GM21423 (cell line): ENCODE results near the gene RABGAP1.

Experiments
- ATAC-seq: cut with Tn5 transposase; IDR thresholded peaks from one replicate; pipeline ENCODE4 v1.9.1; 2021; ENCODE audit warnings: mild to moderate bottlenecking, moderate library complexity; ENCODE audit not compliant: unreplicated experiment

Gene RABGAP1

GRCh38 chr9:123044586-123044985 is 103.8 kb downstream of the RABGAP1 start:
- ATAC-seq, result no peak

GRCh38 chr9:123046406-123047195 is 105.8 kb downstream of the RABGAP1 start:
- no peak for ATAC-seq

- no peak for ATAC-seq
Measured at GRCh38 chr9:123048748-123049147, 107.9 kb downstream of the RABGAP1 start.

- ATAC-seq, result no peak
Measured at GRCh38 chr9:123049589-123050222, 108.9 kb downstream of the RABGAP1 start.

GRCh38 chr9:123053046-123053445 is 112.2 kb downstream of the RABGAP1 start:
- no peak for ATAC-seq

- no peak for ATAC-seq
Measured at GRCh38 chr9:123053711-123054110, 112.9 kb downstream of the RABGAP1 start.

GRCh38 chr9:123058834-123059233 is 118.0 kb downstream of the RABGAP1 start:
- ATAC-seq, result no peak

- ATAC-seq, result no peak
Measured at GRCh38 chr9:123059472-123060220, 118.8 kb downstream of the RABGAP1 start.

- ATAC-seq, result no peak
Measured at GRCh38 chr9:123061216-123061615, 120.4 kb downstream of the RABGAP1 start.

- no peak for ATAC-seq
Measured at GRCh38 chr9:123062351-123063176, 121.7 kb downstream of the RABGAP1 start.

GRCh38 chr9:123063177-123063598 is 122.4 kb downstream of the RABGAP1 start:
- ATAC-seq, result no peak

GRCh38 chr9:123063896-123064295 is 123.1 kb downstream of the RABGAP1 start:
- ATAC-seq, result no peak

- no peak for ATAC-seq
Measured at GRCh38 chr9:123064716-123065115, 123.9 kb downstream of the RABGAP1 start.

GRCh38 chr9:123065196-123065595 is 124.4 kb downstream of the RABGAP1 start:
- ATAC-seq, result no peak

- ATAC-seq, result no peak
Measured at GRCh38 chr9:123067136-123067535, 126.3 kb downstream of the RABGAP1 start.

- no peak for ATAC-seq
Measured at GRCh38 chr9:123069010-123069481, 128.2 kb downstream of the RABGAP1 start.

- no peak for ATAC-seq
Measured at GRCh38 chr9:123070198-123070597, 129.4 kb downstream of the RABGAP1 start.

GRCh38 chr9:123072407-123072995 is 131.7 kb downstream of the RABGAP1 start:
- ATAC-seq, result no peak

- ATAC-seq, result no peak
Measured at GRCh38 chr9:123073441-123073840, 132.6 kb downstream of the RABGAP1 start.

- ATAC-seq, result no peak
Measured at GRCh38 chr9:123073991-123074422, 133.2 kb downstream of the RABGAP1 start.
